NB4 (cell line): ENCODE measurements around the gene RAP1B.

Source experiments
- CTCF ChIP-seq: IDR thresholded peaks from one replicate; pipeline ENCODE4 v1.5.1; 2012; ENCODE audit warnings: low read depth, low read length
- POLR2A ChIP-seq: IDR thresholded peaks from 2 replicates; pipeline ENCODE4 v1.6.1; 2011; ENCODE audit warnings: mild to moderate bottlenecking; ENCODE audit not compliant: insufficient read length; ENCODE audit errors: extremely low read depth

DNA sequence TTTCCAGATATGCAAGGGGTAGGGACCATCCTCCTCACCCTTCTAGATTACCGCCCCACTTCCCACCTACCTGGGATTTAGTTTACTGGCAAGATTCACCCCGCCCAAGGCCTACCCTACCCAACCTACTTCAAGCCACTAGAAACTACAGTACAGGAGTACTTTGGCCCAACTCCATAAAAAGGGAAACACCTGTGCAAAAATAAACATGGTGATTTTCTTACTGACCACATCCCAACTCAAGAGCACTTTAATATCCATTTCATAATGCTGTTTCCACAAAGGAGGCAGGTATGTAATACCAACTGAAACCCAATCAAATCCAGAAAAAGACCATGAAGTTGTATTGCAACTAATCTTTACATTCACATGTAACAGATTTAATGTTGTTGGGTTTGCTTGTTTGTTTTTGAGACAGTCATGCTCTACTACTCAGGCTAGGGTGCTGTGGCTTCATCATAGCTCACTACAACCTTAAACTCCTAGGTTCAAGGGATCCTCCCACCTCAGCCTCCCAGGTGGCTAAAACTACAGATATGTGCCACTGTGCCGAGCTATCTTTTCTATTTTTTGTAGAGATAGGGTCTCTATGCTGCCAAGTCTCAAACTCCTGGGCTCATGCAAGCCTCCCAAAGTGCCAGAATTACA lies 41.7 kb upstream of the RAP1B start:
- TF ChIP-seq POLR2A (no peak), CTCF (no peak)
